GM13976 (cell line): ENCODE data around the gene FAM32A.

ENCODE experiments used
- DNase-seq: peaks from one replicate; pipeline ENCODE4 v3.0.0; 2012; ENCODE audit warnings: low spot score
- CTCF ChIP-seq: IDR thresholded peaks from 2 replicates; pipeline ENCODE4 v1.5.1; 2012; ENCODE audit warnings: borderline replicate concordance, mild to moderate bottlenecking; ENCODE audit not compliant: insufficient read depth; ENCODE audit errors: extremely low read depth, missing control alignments, control extremely low read depth
- in situ Hi-C: fragments of 300-500 bp; cut with MboI; formaldehyde crosslinking; loops from one replicate; pipeline ENCODE4 v1.12.0; 2022; ENCODE audit warnings: low sequenced_read_pairs, mixed read lengths, inconsistent platforms; ENCODE audit not compliant: unreplicated experiment

The FAM32A gene

DNA sequence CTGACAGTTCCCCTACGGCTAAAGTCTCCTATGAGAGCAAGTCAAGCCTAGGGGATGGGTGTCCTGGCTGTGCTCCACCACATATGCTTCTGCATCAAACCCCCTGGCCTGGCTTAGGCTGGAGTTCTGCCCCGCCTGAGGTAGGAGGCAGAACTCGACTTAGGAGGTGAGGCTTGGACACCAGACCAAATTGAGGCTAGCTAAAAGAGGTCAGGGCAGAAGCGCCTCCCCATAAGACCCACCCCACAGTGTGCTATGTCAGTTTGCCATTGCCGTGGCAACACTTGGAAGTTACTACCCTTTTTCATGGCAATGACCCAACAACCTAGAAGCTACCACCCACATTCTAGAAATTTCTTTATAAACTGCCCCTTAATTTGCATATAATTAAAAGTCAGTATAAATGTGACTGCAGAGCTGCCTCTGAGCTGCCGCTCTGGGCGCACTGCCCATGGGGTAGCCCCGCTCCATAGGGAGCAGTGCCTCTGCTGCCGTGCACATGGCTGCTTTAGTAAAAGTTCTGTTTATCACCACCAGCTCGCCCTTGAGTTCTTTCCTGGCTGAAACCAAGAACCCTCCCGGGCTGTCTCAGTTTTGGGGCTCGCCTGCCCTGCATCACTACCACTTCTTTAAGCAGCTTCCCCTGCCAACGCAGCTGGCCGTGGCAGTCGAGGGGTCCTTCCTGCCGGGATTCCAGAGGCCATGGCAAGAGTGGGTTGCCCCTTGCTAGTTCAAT is 32.7 kb downstream of the FAM32A start:
- TF ChIP-seq CTCF = no peak
- in situ Hi-C loops = no loop called here
- no peak for DNase-seq

DNA sequence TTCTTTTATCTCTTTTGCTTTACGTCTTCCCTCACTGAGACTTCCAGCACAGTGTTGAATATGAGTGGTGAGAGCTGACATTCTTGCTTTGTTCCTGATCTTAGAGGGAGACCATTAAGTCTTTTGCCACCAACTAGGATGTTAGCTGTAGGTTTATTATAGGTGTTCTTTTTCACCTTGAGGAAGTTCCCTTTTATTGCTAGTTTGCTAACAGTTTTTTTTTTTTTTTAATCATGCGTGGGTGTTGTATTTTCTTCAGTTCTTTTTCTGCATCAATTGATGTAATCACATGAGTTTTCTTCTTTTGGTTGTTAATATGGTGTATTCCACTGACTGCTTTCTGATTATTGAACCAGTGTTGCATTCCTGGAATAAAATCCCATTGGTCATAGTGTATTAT is 33.6 kb downstream of the FAM32A start:
- TF ChIP-seq CTCF = no peak
- in situ Hi-C loops = no loop called here
- DNase-seq = no peak

DNA sequence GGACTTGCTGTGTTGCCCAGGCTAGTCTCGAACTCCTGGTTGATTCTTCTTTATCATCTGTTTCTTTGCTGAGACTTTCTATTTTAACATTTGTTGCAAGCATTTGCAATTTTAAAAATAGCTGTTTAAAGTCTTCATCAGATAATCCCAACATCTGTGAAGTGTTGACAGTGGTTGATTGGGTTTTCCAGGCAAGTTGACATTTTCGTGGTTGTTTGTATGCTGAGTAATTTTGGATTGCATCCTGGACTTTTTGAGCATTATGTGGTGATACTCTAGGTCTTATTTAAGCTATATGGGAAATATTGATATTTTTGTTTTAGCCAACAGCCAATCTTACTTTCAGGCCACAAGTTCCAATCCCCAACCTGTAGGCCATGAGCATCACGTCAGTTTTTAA is 37.6 kb downstream of the FAM32A start:
- TF ChIP-seq CTCF = no peak
- no peak for DNase-seq
- in situ Hi-C loops = no loop called here

GRCh38 chr19:16223746-16224145 is 38.5 kb downstream of the FAM32A start:
- no peak for DNase-seq
- in situ Hi-C loops = no loop called here
- TF ChIP-seq CTCF = no peak

DNA sequence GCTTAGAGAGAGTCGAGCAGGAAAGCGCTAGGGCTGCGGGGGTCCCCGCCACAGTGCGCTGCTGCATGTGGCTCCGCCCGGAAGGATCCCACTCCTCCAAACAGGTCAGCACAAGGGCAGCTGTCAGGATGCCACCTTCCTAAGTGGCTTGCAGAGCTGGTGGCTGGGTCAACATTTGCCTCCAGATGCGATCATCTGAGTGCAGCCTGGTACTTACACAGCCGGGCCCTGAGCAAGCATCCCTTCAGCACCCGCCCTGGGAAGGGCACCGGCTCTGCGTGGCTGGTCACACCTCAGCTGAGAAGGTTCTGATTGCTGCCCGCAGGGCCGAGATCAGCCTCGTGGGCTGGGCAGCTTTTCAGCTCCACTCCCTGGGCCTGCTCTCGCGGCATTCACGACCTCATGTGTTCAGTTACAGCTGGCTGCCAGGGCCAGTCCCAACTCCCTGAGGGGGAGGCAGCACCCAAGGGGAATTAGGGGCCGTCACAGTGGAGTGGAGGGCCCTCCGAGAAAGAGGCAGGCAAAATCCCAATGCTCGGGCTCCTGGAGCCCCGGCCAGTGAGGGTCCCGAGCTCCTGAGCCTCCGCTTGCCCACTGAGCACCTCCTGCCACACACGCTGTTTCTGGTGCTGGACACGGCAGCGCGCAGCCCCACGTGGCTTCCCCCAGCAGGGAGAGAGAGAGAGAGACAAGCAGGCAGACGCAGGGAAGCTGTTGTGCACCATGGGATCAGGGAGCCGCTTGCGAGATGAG is 39.3 kb downstream of the FAM32A start:
- in situ Hi-C loops = no loop called here
- TF ChIP-seq CTCF = no peak
- DNase-seq = no peak

DNA sequence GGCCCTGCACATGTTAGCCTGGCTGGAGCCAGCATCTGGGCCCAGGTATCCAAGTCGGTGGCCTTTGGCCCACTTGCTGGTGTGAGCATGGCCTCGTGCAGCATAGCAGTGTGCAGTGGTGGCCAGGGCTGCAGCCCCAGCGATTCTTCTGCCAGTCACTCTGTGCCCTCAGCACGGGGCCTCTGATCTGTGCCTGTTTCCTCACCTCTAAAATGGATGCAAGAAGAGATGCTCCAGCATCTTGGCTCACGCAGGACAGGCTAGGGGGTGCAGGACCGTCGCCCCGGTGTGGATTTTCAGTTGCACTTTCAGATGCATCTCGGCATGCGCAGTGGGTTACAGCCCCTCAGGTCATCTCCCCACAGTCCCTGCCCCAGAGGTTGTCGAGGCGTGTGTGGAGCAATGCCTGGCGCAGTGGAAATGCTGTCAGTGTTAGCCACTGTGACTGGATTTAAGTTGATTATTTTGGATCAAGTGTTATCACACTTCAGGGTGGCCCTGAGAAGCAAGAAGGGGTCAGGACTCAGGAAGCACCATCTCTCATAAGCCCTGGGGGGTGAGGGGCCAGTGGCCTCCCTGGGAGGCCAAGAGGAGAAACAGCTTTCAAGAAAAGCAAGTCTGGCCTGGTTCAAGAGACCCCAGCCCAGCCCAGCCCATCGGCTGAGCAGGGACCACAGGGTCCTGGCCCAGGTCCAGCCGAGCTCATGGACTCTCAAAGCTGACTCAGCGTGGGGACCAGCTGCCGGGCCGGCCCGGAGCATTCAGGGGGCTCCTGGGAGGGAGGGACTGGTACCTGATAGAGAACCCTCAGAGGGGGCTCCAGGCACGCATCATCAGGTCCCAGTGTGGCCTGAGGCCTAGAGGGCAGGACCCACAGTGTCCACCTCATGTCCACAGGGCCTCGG is 40.3 kb downstream of the FAM32A start:
- no peak for TF ChIP-seq CTCF
- no peak for DNase-seq
- in situ Hi-C loops = no loop called here
